Thoracic aorta (tissue), 2 donors: ENCODE data around the gene ISG20. TPM values are rescaled to one million over a fixed set of nuclear protein-coding genes. Genes with fewer than 3 reads are reported as not detected.
A peak's percentile ranks its signal among the peaks of the same experiment; 100 is the strongest.
"Not testable (repeated sequence)": the region's sequence is repeated elsewhere in the genome, so short reads cannot be mapped to it uniquely, and the experiment has no call there.

Source experiments
- ATAC-seq: fragments of 150-250 bp; one replicate; pipeline ENCODE4 v1.8.0; 2017; ENCODE audit warnings: low read depth; ENCODE audit not compliant: insufficient number of reproducible peaks, low FRiP score
- DNase-seq: peaks from one replicate; pipeline ENCODE4 v3.0.0-alpha.2; 2020; ENCODE audit warnings: low spot score
- H3K27ac ChIP-seq, 2 donors: fragments of 200-600 bp; sonication (generic); 1 replicate in 1 of 2; 2 replicates in 1 of 2; pipeline ENCODE4 v1.5.1; 2016; ENCODE audit warnings: mild to moderate bottlenecking in 2 of 2, moderate library complexity in 2 of 2
- H3K27me3 ChIP-seq: fragments of 200-600 bp; sonication (generic); replicated peaks from 2 replicates; pipeline ENCODE4 v1.6.0; 2016; ENCODE audit warnings: mild to moderate bottlenecking; ENCODE audit not compliant: insufficient read depth
- H3K36me3 ChIP-seq: fragments of 200-600 bp; sonication (generic); one replicate; pipeline ENCODE4 v1.5.1; 2016
- H3K4me1 ChIP-seq, 2 donors: fragments of 200-600 bp; sonication (generic); 1 replicate in 1 of 2; 2 replicates in 1 of 2; pipeline versions ENCODE4 v1.5.1 to v1.6.0; 2016; ENCODE audit warnings: low read depth in 2 of 2, mild to moderate bottlenecking in 1 of 2; ENCODE audit not compliant: control insufficient read depth in 1 of 2
- H3K4me3 ChIP-seq: fragments of 200-600 bp; sonication (generic); 2 replicates; pipeline ENCODE4 v1.5.1; 2016; ENCODE audit warnings: mild to moderate bottlenecking
- H3K9me3 ChIP-seq: fragments of 200-600 bp; sonication (generic); 2 replicates; pipeline ENCODE4 v1.5.1; 2016
- CTCF ChIP-seq: fragments of 200-600 bp; sonication (generic); IDR thresholded peaks from one replicate; pipeline ENCODE4 v1.5.1; 2019; ENCODE audit warnings: antibody characterized with exemption
- total RNA-seq, 2 donors: library from RNA; depleted of rRNA; stranded (reverse); fragments of >200 nt; gene quantifications; one replicate each; pipeline versions ENCODE4 v1.1.0 to v1.2.3, GENCODE V29; 2016

Gene ISG20
- total RNA-seq, 2 donors from 2014 or later = 16.2 to 32.1 TPM

DNA sequence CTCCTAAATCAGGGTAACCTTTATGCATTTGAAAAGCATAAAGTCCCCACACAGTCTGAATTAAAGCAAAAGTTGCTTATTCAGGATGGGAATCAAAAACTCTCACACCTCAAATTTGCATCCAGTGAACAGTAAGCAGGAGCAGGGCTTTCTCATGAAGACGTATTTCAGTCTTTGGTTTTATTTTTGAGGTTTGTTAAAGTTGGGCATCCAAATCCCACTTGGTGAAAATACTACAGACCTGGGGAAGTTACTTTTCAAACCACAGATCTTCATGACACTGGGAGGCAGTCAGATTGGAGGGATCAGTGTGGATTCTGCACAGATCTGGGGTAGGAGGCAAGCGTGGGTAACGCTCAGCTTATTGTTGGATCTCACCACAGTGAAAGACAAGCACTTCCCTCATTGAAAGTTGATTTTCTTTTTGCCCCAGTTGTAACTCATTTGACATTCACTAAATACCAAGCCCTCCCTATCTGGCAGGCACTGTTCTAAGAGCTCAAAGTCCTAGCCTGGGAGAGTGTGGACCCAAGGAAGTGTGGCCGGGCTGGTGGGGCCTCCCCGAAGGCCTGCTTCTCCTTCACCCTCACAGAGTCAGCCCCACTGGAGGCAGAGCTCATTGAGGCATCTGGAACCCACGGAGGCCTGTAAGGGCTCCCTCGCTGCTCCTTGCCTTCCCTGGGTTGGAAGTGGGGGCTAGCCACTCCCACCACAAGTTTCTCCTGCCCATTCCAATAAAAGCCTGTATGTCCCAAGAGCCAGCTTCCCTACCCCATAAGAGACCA lies 783 bp upstream of the ISG20 start:
- Histone ChIP-seq H3K9me3 (no peaks in the 10 kb centered on the region), H3K27me3 (no peaks in the 10 kb centered on the region), H3K27ac (peak overlapping the region; percentile 91 to 93), H3K4me1 (peaks cover 6 to 23% of the 10 kb centered on the region in 2 donors), H3K4me3 (peak overlapping the region; percentile 71), H3K36me3 (no peaks in the 10 kb centered on the region)
- no peak for DNase-seq
- no peak for TF ChIP-seq CTCF
- ATAC-seq = no peak

DNA sequence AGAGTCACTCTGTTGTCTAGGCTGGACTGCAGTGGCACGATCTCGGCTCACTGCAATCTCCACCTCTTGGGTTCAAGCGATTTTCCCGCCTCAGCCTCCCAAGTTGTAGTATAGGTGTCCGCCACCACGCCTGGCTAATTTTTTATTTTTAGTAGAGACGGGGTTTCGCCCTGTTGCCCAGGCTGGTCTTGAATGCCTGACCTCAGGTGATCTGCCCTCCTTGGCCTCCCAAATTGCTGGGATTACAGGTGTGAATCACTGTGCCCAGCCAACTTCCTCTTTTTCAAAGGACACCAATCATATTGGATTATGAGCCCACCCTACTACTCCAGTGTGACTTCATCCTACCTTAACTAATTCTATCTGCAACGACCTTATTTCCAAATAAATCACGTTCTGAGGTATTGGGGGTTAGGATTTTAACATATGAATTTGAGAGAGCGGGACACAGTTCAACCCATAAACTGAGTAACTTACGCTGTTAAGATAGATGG lies 3.2 kb downstream of the ISG20 start:
- H3K27me3 ChIP-seq = no peaks in the 10 kb centered on the region
- ATAC-seq = no peak
- H3K27ac ChIP-seq = no peak overlapping the region
- TF ChIP-seq CTCF = no peak
- no peak for DNase-seq
- no peaks in the 10 kb centered on the region for H3K36me3 ChIP-seq
- peaks cover 6 to 23% of the 10 kb centered on the region in 2 donors for H3K4me1 ChIP-seq
- H3K9me3 ChIP-seq = no peaks in the 10 kb centered on the region
- H3K4me3 ChIP-seq = no peak overlapping the region

- H3K36me3 ChIP-seq, H3K9me3 ChIP-seq, H3K27ac ChIP-seq, H3K27me3 ChIP-seq, H3K4me3 ChIP-seq, ATAC-seq, DNase-seq: not testable (repeated sequence)
- peaks cover 6 to 23% of the 10 kb centered on the region in 2 donors for H3K4me1 ChIP-seq
These were observed 3.7 kb downstream of the ISG20 start for GRCh38 chr15:88642514-88642913.

- Histone ChIP-seq H3K4me1 (peaks cover 0 to 6% of the 10 kb centered on the region in 2 donors), H3K27ac (no peak overlapping the region), H3K27me3 (no peaks in the 10 kb centered on the region), H3K4me3 (no peak overlapping the region), H3K36me3 (no peaks in the 10 kb centered on the region), H3K9me3 (no peaks in the 10 kb centered on the region)
- TF ChIP-seq CTCF = no peak
- DNase-seq (no peak), ATAC-seq (no peak)
These were observed 5.9 kb downstream of the ISG20 start for GRCh38 chr15:88644741-88645140.

DNA sequence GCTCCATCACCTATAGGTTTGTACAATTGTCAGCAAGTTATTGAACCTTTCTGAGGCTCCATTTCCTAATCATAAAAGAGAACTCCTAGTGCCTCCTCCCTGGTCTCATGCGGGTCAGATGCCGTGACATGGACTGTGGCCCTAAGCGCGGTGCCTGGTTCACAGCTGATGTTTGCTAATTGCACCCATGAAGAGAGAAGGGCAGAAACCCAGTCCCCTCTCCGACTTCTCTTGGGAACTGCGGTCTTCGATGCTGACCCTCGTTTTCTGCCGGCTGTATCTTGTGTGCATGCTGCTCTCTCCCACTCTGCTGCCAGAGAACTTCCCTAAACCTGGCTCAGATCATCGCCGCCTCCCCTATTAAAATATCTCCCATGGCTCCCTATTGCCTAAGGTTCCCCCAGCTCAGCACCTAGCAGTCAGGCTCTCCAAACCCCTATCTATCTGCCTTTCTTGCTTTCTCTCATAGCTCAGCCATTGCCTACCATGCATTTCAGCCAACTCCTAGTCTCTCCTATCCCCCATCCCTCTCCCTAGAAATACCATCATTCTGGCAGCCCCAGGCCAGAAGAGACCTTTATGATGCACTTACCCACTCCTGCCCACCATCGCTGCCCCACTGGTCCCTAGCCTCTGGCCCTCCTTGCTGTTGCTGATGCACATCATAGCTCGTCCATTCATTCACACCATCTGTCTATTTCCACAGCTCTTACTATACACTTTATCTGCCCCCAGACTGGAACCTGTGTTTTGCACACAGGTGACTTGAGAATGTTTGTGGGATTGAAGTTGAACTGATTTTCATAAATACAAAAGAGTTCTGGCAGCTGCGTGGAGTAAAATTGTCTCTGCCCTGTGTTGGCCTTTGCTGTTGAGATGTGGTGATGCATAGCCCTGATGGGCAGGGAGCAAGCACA lies 6.6 kb downstream of the ISG20 start:
- Histone ChIP-seq H3K9me3 (no peaks in the 10 kb centered on the region), H3K4me1 (no peaks in the 10 kb centered on the region), H3K27me3 (no peaks in the 10 kb centered on the region), H3K27ac (no peak overlapping the region), H3K4me3 (no peak overlapping the region), H3K36me3 (no peaks in the 10 kb centered on the region)
- no peak for DNase-seq
- TF ChIP-seq CTCF = no peak
- ATAC-seq = no peak
